Heart right ventricle (tissue), 16 donors: Measurements from ENCODE around the gene DNAH12. TPM values are rescaled to one million over a fixed set of nuclear protein-coding genes. Genes with fewer than 3 reads are reported as not detected.

Experiments
- ATAC-seq, 8 donors: fragments of 200-7000 bp; cut with Tn5 transposase; one replicate each; pipeline ENCODE4 v1.9.1; 2020; ENCODE audit warnings: mild to moderate bottlenecking in 8 of 8, moderate library complexity in 8 of 8, moderate number of reproducible peaks in 1 of 8
- DNase-seq, 2 donors: peaks; one replicate each; pipeline ENCODE4 v3.0.0-alpha.2; 2020
- H3K27ac ChIP-seq, 10 donors: fragments of 200-600 bp; sonication (generic) in 2 of 10; one replicate each; pipeline versions ENCODE4 v1.5.0 to v1.8.0; 2020 to 2022; ENCODE audit warnings: mild to moderate bottlenecking in 3 of 10
- H3K27me3 ChIP-seq, 7 donors: fragments of 200-600 bp; one replicate each; pipeline ENCODE4 v1.8.0; 2021 to 2022; ENCODE audit warnings: mild to moderate bottlenecking in 2 of 7
- H3K36me3 ChIP-seq, 9 donors: fragments of 200-600 bp; sonication (generic) in 1 of 9; one replicate each; pipeline versions ENCODE4 v1.5.0 to v1.8.0; 2020 to 2022; ENCODE audit warnings: mild to moderate bottlenecking in 2 of 9
- H3K4me1 ChIP-seq, 9 donors: fragments of 200-600 bp; sonication (generic) in 1 of 9; one replicate each; pipeline versions ENCODE4 v1.5.0 to v1.8.0; 2020 to 2022; ENCODE audit warnings: mild to moderate bottlenecking in 4 of 9
- H3K4me3 ChIP-seq, 10 donors: fragments of 200-600 bp; sonication (generic) in 2 of 10; one replicate each; pipeline versions ENCODE4 v1.5.0 to v1.8.0; 2020 to 2022; ENCODE audit warnings: mild to moderate bottlenecking in 7 of 10, moderate library complexity in 2 of 10
- H3K9me3 ChIP-seq, 11 donors: fragments of 200-600 bp in 10 of 11; sonication (generic) in 2 of 11; one replicate each; pipeline versions ENCODE4 v1.5.0 to v1.8.0; 2013 to 2022; ENCODE audit warnings: mild to moderate bottlenecking in 2 of 11, control low read depth in 1 of 11, moderate library complexity in 1 of 11
- WGBS, 2 donors: extraction: QIAGEN DNeasy Blood & Tissue Kit; methylation state at CpG; one replicate each; pipeline ENCODE4 v1.1.7; 2013; ENCODE audit warnings: inconsistent platforms in 1 of 2; 5-methylcytosine and 5-hydroxymethylcytosine counted together
- intact Hi-C, 10 donors: fragments of 100-400 bp; cut with DNase I; formaldehyde crosslinking; loops; one replicate each; pipeline versions ENCODE4 v1.11.1 to v1.14.2; 2022
- polyA plus RNA-seq, 2 donors: library from polyadenylated mRNA; stranded (reverse); fragments of 200-250 nt; gene quantifications; one replicate each; pipeline ENCODE4 v1.2.3, GENCODE V29; 2013
- total RNA-seq, 10 donors: library from RNA; stranded (reverse); fragmentation: NEBNext Ultra II Directional in 3 of 10; extraction: Animal tissue kit (Norgen Biotek cat#: 25700) in 3 of 10; gene quantifications; one replicate each; pipeline versions ENCODE4 v1.2.1 to v1.2.4, GENCODE V29; 2021 to 2023
- TF ChIP-seq, protein P1 (sequence below), 9 donors: fragments of 200-600 bp; sonication (generic) in 2 of 9; IDR thresholded peaks; one replicate each; pipeline versions ENCODE4 v1.5.0 to v1.8.0; 2021 to 2022; ENCODE audit warnings: antibody characterized with exemption in 9 of 9, mild to moderate bottlenecking in 5 of 9, moderate library complexity in 1 of 9
- donor health status: Arrhythmogenic right ventricular cardiomyopathy.
- donor health status: ischemic (EF 13 %, LVEDD 7.1; RV severe dilation, severe dysfunction).
- donor health status: healthy with polysubstance abuse.
- donor health status: DM: no; HTN: yes; CAD: no.
- donor health status: DM: no; HTN: no; CAD: no.
- donor health status: ischemic (EF 25% LVEDD 6.9; RV normal size, moderate dysfunction).
- donor health status: ischemic (EF 25% LVEDD 5.7; RV mildly dilated, moderate dysfunction).
- donor health status: healthy.
- donor health status: DM: yes; HTN: yes; CAD: no.
- donor health status: Ischemic cardiomyopathy.
- donor health status: ischemic (EF 35%, LVEDD 5.7; RV mildly dilated, moderate dysfunction).
- donor health status: nonischemic (EF 11% LVEDD 7.7; RV severe dilation, severe dysfunction).
- donor health status: DM: yes; HTN: yes; CAD: no.
- donor health status: PGD.
- donor health status: ischemic (EF 29% LVEDD 5.4; RV normal size, mild dysfunction).
- donor health status: nonischemic (EF 23%, LVEDD 6.1; RV moderate dilation, normal function).

DNAH12 gene
- total and polyA plus RNA-seq, 12 donors: 0.01 to 0.44 (median 0.12) TPM; not detected in 4

DNA sequence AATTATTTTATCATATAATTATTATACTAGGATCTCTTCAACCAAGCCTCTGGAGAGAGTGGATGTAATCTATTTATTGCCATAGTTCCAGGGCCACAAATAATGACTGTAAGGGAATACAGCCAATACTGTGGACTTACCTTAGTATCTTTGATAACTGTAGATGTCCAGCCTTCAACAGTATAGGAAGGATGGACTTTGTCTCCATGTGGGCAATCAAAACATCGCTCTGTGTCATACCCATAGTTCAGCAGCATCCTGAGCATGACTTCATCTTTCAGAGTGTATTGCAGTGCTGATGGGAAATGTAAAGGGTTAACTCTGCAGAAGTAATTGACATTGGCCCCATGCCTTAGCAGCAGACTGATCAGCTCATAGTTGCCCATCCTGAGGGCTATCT lies 265.9 kb downstream of the DNAH12 start:
- H3K36me3 ChIP-seq: peaks cover 0 to 76% (median 18%) of the 10 kb centered on the region in 9 donors
- ATAC-seq: no peak

DNA sequence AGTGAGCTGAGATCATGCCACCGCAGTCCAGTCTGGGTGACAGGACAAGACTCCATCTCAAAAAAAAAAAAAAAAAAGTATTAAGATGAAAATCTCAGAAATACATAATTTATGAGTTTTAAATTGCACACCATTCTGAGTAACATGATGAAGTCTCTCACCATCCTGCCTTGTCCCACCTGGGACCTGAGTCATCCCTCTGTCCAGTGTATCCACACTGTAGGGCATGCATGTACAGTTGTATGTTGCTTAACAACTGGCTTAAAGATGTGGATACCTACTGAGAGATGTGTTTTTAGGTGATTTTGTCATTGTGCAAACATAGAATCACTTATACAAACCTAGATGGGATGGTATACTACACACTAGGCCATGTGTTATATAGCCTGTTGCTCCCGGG lies 268.8 kb downstream of the DNAH12 start:
- no peaks in the 10 kb centered on the region for H3K4me1 ChIP-seq
- H3K27ac ChIP-seq: no peak overlapping the region
- no peak overlapping the region for H3K4me3 ChIP-seq
- peaks cover 0 to 8% (median 0%) of the 10 kb centered on the region in 11 donors for H3K9me3 ChIP-seq
- TF ChIP-seq, protein P1, sequence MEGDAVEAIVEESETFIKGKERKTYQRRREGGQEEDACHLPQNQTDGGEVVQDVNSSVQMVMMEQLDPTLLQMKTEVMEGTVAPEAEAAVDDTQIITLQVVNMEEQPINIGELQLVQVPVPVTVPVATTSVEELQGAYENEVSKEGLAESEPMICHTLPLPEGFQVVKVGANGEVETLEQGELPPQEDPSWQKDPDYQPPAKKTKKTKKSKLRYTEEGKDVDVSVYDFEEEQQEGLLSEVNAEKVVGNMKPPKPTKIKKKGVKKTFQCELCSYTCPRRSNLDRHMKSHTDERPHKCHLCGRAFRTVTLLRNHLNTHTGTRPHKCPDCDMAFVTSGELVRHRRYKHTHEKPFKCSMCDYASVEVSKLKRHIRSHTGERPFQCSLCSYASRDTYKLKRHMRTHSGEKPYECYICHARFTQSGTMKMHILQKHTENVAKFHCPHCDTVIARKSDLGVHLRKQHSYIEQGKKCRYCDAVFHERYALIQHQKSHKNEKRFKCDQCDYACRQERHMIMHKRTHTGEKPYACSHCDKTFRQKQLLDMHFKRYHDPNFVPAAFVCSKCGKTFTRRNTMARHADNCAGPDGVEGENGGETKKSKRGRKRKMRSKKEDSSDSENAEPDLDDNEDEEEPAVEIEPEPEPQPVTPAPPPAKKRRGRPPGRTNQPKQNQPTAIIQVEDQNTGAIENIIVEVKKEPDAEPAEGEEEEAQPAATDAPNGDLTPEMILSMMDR (IDR thresholded peaks at IDR 0.05): no peak
- intact Hi-C loops: no loop called here
- H3K27me3 ChIP-seq: no peaks in the 10 kb centered on the region
- peaks cover 0 to 96% (median 34%) of the 10 kb centered on the region in 9 donors for H3K36me3 ChIP-seq
- no peak for DNase-seq
- WGBS, 2 donors: 95 to 96% methylated on average over 2 of the region's 2 CpGs
- ATAC-seq: no peak

More for the DNA sequence above, 265.9 kb downstream of the DNAH12 start:
- DNase-seq: no peak
- TF ChIP-seq, protein P1 (IDR thresholded peaks at IDR 0.05): no peak
- H3K27ac ChIP-seq: no peak overlapping the region
- no peaks in the 10 kb centered on the region for H3K27me3 ChIP-seq
- H3K9me3 ChIP-seq: peaks cover 0 to 8% (median 0%) of the 10 kb centered on the region in 11 donors
- WGBS, 2 donors: 98 to 100% methylated on average over 1 of the region's 1 CpG
- H3K4me3 ChIP-seq: no peak overlapping the region
- intact Hi-C loops: no loop called here
- no peaks in the 10 kb centered on the region for H3K4me1 ChIP-seq

DNA sequence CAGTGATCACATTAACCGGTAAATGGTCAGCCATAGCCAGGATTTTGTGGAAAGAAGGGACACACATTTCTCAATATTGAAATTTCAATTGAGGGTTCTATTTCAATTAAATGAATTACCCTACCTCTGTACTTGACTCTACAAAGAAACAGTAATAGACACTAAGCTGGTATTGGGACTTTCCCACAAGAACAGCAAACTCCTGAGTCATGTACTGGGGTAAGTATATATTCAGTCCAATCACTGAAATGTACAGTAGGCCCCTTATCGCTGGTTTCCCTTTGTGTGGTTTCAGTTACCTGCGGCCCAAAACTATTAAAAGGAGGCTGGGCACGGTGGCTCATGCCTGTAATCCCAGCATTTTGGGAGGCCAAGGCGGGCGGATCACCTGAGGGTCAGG lies 269.3 kb downstream of the DNAH12 start:
- peaks cover 0 to 98% (median 38%) of the 10 kb centered on the region in 9 donors for H3K36me3 ChIP-seq
- TF ChIP-seq, protein P1 (IDR thresholded peaks at IDR 0.05): no peak
- 97 to 98% methylated on average over 6 of the region's 6 CpGs for WGBS, 2 donors

GRCh38 chr3:57268416-57268815 lies 275.7 kb downstream of the DNAH12 start:
- Histone ChIP-seq H3K9me3 (peaks cover 0 to 8% (median 0%) of the 10 kb centered on the region in 11 donors), H3K4me3 (no peak overlapping the region), H3K27me3 (no peaks in the 10 kb centered on the region), H3K4me1 (no peaks in the 10 kb centered on the region), H3K36me3 (peaks cover 0 to 100% (median 69%) of the 10 kb centered on the region in 9 donors), H3K27ac (no peak overlapping the region)
- 87 to 92% methylated on average over 1 of the region's 1 CpG for WGBS, 2 donors
- intact Hi-C loops: no loop called here
- ATAC-seq (no peak), DNase-seq (no peak)
- TF ChIP-seq, protein P1 (IDR thresholded peaks at IDR 0.05): no peak

More for the DNA sequence above, 269.3 kb downstream of the DNAH12 start:
- no peak for ATAC-seq
- Histone ChIP-seq H3K4me1 (no peaks in the 10 kb centered on the region), H3K27me3 (no peaks in the 10 kb centered on the region), H3K9me3 (peaks cover 0 to 6% (median 0%) of the 10 kb centered on the region in 11 donors), H3K27ac (no peak overlapping the region), H3K4me3 (no peak overlapping the region)
- no peak for DNase-seq
- intact Hi-C loops: no loop called here
